Left kidney (tissue), 2 donors: Measurements from ENCODE around the gene GSTO1. TPM values are rescaled to one million over a fixed set of nuclear protein-coding genes. Genes with fewer than 3 reads are reported as not detected.

Experiments
- DNase-seq: peaks from one replicate; pipeline ENCODE4 v3.0.0-alpha.2; 2013
- polyA plus RNA-seq: library from polyadenylated mRNA; unstranded; fragments of 120-200 nt; gene quantifications from one replicate; pipeline ENCODE4 v1.2.1, GENCODE V29; 2013; ENCODE audit not compliant: insufficient read length

Gene GSTO1
- polyA plus RNA-seq, 1 donor, result 87.5 TPM

DNA sequence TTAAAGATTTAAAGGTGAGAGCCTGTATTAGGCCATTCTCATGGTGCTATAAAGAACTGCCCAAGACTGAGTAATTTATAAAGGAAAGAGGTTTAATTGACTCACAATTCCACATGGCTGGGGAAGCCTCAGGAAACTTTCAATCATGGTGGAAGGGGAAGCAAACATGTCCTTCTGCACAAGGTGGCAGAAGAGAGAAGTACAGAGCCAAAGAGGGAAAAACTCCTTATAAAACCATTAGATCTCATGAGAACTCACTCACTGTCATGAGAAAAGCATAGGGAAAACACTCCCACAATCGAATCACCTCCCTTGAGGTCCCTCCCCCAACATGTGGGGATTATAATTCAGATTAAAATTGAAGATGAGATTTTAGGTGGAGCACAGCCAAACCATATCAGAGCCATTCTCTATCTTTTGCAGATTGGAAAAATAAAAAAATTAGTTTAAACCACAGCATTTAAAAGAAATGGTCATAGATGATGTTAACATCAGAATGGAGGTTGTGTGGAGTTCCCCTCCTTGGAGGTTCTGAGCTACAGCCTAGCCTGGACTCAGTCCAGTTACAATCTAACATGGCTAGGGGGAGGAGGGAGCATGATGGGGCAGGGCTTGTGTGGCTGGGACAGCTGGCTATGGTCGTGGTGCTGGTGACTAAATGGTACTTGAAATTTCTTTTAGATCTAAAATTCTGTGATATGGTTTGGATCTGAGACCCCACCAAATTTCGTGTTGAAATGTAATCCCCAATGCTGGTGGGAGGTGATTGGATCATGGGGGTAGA, 47.4 kb downstream of the GSTO1 start:
- DNase-seq, result no peak

DNA sequence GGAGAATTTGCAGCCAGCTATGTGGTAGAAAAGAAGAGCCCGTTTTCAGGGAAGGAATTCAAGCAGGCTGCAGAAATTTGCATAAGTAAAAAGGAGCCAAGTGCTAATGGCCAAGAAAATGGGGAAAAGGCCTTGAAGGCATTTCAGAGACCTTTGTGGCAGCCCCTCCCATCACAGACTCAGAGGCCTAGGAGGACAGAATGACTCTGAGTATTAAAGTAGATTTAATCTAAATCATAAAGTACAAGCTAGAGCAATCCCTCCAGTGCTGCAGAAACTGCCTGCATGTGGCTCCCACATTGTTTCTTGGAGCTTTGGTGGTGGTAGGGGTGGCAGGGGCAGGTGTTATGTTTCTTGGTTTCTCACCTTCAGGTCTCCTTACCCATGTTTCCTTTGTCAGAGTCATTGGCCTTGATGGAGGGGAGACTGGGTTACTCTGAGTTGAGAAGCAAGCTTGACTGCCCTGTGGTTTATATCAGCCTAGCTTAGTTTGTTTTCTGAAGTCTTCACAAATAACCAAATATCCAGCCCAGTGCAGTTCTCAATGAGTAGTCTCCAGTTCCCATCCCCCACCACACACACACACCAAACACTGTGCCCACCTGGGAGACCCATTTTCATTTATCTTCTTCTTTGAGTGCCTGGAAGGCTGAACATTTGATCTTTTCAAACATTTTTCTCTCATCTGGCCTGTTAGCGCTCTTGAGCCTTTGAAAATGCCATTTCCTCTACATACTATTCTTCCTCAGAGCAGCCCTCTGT, 49.1 kb downstream of the GSTO1 start:
- no peak for DNase-seq

DNA sequence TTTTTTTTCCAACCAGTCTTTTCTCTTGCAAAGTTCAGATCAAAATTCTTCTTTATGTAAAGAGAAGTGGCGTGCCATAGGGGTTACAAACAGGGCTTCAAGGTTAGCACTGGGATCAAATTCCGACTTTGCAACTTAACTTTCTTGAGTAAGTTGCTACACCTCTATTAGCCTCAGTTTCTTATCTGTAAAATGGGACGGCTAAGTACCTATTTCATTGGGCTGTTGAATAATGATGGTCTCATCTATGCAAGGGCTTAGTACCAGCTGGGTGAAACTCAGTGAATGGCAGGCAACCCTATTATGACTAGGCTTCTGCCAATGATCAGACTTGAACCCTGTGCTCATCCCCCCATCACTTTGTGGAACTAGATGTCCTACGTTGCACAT, 49.7 kb downstream of the GSTO1 start:
- DNase-seq, result no peak

- no peak for DNase-seq
These were observed 50.2 kb downstream of the GSTO1 start for GRCh38 chr10:104304927-104305326.

DNA sequence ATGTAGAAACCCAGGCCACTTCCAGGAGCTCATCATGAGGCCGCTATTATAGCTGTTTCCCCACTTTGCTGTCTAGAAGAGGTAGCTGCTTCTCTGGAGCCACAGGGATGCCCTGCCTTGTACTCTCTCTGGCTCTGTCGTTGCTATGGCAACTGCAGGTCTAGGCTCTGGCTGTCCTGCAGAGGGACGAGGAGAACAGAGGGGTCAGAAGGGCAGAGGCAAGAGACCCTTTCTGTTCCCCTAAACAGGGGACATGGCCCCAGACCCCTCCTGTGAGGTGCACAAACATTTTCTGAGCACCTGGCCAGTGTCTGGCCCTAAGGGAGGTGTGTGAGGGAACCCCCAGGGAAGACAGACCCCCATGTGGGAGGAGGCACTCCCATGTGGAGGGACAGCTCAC, 52.2 kb downstream of the GSTO1 start:
- no peak for DNase-seq

DNA sequence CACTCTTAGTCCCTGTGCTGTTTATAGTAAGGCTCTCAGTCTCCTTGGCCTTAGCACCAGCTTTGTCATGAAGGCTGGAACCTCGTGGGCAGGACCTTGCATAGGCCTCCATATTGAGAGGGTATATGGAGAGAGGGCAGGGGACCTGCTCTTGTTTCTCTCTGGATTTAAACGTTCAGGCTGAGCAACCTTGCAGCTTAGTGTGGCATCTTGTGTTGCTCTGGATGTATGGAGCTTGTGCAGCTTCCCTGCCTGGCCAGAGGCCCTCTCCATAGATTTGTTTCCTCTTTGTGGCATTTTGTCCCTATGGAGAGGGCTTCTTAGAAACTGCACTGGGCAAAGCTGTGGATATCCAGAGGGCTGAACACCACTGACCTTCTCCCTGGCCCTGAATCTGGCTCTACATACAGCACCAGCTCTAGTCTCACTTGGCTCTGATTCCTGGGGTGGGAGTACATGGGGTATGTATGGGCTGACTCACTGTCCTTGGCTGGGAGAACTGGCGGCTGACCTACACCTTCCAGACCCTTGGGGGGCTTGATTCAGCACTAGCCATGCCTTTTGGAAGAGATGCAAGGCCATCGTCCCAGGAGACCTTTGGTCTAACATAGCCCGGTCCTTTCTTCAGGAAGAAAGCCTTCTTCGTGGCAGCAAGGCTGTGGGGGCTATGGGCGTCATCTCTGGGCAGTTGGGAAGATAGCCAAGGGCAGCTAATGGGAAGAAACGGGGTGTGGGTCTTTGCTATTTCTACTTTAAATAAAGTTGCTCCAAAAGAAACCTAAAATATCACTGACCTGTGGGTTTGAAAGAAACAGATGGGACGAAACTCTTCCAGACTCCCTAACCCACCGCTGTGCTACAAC, 53.1 kb downstream of the GSTO1 start:
- DNase-seq, result no peak

- DNase-seq, result no peak
These were observed 53.8 kb downstream of the GSTO1 start for GRCh38 chr10:104308439-104308903.

DNA sequence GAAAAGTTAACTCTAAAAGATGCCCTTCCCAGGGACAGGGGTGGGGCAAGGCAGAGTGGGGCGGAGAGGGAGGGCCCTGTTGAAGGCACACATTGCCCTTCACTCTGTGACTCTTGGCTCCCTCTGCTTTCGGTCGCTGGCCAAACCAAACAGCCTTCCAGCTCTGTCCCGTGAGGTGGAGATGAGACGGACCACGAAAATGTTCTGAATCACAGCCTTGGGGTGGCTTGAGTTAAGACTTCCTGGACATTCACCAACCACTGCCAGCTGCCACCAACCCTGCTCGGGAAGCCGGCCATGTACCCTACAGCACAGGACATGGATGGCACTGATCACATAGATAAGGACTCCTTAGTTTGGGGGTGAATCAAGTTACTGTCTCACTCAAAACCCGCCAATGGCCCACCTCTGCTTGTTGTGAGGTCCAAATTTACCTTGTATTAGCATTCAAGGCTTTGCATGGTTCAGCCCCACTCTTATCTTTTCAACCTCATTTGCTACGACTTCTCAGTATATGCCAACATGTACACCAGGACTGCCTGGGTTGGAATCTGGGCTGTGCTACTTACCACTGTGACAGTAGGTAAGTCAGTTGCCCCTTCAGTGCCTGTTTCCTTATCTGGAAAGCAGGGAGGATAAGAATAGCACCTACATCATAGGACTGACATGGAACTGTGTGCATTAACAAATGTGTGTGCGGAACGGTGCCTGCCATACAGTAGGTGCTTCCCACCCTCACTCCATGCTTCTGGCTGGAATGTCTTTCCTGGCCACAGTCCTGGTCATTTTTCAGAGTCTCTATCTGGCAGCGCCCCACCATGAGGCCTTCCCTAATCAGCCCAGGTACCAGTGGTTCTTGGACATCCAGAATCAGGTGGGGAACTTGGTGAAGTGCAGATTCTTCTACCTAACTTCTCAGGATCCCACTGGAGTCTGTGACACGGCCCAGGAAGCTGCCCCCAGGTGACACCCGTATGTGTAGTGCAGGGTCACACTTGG, 55.6 kb downstream of the GSTO1 start:
- no peak for DNase-seq

DNA sequence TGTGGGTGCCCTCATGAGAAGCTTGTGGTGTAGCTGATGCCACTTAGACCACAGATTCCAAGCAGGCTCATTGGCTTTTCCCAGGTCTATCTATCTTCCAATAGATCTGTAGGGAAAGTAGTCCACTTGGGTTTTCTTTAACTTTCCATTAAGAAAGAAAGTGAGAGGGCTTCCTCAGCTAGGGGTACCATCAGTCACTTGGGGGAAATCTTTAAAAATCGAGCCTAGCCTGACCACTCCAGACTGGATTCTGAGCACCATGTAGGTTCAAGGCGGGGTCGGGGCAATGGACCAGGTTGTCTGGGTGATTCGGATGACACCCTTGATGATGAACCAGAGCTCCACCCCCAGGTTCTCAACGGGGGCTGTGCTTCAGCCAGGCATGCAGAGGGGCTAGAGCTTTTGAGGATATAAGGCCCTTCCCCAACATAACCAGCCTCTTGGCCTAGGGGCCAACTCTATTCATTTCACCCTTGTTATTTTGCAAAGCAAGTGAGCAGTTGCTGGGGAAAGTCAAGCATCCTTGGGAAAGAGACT, 56.6 kb downstream of the GSTO1 start:
- DNase-seq, result no peak

- no peak for DNase-seq
These were observed 60.1 kb downstream of the GSTO1 start for GRCh38 chr10:104314591-104315485.

GRCh38 chr10:104315486-104315921, 60.8 kb downstream of the GSTO1 start:
- DNase-seq, result no peak

DNA sequence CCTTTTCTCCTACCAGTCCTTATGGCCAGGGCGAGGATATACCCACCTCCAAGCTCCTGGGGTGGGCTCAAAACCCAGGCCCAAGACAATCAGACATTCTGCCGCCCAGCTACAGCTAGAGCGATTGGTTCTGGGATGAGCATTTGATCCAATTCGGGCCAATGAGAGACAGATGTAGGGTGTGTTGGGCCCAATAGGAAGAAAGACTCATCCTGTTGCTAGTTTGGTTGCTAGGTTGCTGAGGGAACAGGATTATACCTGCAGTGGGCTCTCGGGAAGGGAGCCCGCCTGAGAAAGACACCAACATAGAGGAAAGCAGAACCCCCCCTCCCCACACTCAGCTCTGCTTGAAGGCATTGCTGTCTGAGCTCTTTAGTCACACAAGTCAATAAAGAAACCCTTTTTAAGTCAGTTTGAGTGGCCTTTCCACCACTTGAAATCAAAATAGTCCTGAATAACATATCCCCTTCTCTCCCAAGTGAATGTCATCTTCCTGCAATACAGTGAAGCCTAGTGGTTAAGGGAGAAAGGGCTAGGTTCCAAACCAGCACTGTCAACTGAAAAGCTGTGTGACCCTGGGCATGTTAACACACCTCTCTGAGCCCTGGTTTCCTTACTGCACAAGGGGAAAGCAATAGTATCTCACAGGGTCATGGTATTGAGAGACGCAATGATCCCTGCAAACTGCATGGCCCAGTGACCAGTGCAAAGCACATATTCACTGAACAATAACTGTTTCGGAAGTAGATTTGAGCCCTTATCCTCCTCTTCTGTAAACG, 61.8 kb downstream of the GSTO1 start:
- DNase-seq, result no peak

Other genes with a start within 250 kb of the GSTO1 start
- gene COL17A1, start 169.0 kb upstream of the GSTO1 start, polyA plus RNA-seq, result 0.63 TPM
- gene SFR1, start 132.7 kb upstream of the GSTO1 start, polyA plus RNA-seq, result 11.9 TPM
- 39.1 TPM for gene CFAP43, start 22.5 kb upstream of the GSTO1 start, polyA plus RNA-seq
- 52.8 TPM for gene GSTO2, start 14.3 kb downstream of the GSTO1 start, polyA plus RNA-seq
- 8.4 TPM for gene ITPRIP, start 83.6 kb downstream of the GSTO1 start, polyA plus RNA-seq
- 0.47 TPM for gene CFAP58, start 98.9 kb downstream of the GSTO1 start, polyA plus RNA-seq